GM12873 (cell line): ENCODE data around the gene LMAN2.

Experiments used
- TF ChIP-seq, protein P1 (sequence below): IDR thresholded peaks from 2 replicates; pipeline ENCODE4 v1.5.1; 2012; ENCODE audit warnings: low read depth, mild to moderate bottlenecking, moderate library complexity, low read length, control low read depth; ENCODE audit not compliant: insufficient read depth; ENCODE audit errors: missing control alignments

The LMAN2 gene

DNA sequence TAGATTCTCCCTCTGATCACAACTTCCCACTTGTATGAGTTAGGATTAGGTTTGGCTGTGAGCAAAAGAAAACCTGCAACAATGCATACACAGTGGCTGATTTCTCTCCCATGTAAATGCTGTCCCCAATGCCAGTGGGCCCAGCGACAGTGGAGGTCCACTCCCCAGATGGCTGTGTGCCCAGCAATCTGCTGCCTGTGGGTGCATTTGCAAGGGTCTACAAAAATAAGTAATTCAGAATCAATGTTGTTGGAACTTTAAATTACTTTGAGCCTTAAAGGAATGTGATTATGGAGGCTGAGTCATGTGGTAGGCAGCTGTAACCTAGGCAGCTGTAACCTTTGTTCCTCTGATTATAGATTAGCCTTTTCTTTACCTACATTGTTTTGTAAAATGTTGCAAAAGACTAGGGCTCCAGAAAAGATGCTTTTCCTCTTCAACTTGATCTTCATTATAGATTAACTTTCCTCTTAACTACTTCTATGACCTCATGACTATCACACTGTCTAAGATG is 25.5 kb downstream of the LMAN2 start:
- TF ChIP-seq, protein P1, sequence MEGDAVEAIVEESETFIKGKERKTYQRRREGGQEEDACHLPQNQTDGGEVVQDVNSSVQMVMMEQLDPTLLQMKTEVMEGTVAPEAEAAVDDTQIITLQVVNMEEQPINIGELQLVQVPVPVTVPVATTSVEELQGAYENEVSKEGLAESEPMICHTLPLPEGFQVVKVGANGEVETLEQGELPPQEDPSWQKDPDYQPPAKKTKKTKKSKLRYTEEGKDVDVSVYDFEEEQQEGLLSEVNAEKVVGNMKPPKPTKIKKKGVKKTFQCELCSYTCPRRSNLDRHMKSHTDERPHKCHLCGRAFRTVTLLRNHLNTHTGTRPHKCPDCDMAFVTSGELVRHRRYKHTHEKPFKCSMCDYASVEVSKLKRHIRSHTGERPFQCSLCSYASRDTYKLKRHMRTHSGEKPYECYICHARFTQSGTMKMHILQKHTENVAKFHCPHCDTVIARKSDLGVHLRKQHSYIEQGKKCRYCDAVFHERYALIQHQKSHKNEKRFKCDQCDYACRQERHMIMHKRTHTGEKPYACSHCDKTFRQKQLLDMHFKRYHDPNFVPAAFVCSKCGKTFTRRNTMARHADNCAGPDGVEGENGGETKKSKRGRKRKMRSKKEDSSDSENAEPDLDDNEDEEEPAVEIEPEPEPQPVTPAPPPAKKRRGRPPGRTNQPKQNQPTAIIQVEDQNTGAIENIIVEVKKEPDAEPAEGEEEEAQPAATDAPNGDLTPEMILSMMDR, result no peak

DNA sequence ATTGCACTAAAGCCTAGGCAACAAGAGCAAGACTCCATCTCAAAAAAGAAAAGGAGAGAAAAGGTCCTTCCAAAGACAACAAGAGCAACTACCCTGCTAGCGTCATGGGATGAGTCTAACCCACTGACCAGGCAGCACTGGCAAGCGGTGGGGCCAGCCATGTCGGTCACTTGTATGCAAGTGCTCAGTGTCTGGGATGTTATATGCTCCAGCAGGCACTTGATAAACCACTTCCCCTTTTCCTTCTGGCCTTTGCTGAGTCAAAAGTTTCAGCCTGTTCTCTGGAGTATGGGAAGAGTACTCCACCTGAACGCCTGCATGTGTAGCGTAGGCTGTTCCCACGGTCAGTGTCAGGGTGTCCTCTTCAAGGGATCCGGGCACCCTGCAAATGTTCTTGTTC is 30.6 kb downstream of the LMAN2 start:
- TF ChIP-seq, protein P1, result no peak

- TF ChIP-seq, protein P1, result no peak
These were observed 31.4 kb downstream of the LMAN2 start for GRCh38 chr5:177319913-177320588.

DNA sequence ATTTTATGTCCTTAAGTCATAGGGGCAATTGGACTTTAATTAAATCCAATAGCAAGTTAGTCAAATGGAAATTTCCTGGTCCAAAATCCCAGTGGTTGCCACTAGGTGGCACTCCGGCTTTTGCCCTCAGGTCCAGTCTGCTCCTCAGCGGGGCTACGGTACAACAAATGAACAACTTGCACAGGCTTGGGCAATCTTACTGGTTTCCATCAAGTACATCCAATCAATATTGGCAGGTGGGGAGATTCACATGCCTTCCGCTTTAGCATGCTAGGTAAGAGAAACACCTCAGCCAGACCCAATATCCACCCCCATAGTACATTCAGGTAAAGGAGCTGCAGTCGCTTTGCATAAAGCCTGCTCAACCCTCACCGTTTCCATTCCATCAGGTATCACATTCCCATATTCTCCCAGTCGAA is 33.5 kb downstream of the LMAN2 start:
- TF ChIP-seq, protein P1, result peak; percentile 87

DNA sequence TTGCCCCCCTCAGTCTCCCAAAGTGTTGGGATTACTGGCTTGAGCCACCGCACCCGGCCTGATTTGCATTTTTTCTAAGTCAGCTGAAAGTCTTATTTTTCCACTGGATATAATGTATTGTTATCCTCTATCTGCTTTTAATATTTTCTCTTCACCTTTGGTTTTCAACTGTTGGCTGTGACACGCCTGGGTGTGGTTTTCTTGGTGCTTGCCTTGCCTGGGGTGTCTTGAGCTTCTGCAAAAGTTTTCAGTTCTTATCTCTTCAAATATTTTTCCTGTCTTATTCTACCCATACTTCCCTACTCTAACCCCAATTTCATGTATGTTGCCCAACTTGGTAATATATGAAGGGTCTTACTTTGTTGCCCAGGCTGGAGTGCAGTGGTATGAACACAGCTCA is 35.5 kb downstream of the LMAN2 start:
- TF ChIP-seq, protein P1, result no peak

- TF ChIP-seq, protein P1, result no peak
These were observed 36.1 kb downstream of the LMAN2 start for GRCh38 chr5:177315411-177315810.

DNA sequence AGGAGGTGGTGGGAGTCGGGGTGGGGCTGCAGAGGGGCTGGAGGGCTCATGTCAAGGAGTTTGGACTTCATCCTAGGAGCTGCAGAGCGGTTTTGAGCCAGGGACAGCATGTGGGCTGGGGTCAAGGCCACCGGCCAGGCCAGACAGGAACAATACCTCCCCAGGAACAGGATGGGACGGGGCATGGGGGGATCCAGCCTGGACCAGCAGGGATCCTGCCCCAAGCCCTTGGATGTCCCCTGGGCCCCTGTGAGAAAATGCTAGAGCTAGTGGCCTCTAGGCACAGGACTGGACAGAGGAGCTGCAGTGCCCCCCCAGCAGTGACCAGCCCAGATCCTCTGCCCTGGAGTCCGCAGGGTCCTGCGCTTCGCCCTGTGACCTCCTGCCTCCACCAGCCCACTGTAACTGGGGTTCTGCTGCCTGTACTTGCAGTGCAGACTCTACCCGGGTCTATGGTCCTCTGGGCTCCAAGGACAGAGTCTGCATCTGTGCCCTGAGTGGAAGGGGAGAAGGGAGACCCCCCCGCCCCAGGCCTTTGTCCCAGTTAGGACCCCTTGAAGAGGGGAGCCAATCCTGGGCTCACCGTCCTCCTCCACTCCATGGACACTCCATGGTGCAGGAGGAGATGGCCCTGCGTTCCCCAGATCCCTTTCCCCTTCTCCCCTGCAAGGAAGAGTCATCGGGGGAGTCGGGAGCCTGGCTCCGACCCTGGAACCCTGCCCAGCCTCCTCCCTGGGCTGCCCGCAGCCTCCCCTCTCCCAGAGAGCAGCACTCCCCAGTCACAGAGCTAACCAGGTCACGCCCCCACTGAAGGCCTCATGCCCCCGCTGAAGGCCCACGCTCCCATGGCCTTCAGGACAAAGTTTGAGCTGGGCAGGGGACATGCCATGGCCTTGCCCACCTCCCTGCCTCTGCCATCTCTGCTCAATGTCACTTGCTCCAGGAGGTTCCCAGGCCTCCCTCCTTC is 36.8 kb downstream of the LMAN2 start:
- TF ChIP-seq, protein P1, result no peak
